ENCODE measurements around the gene ABCA8.

GRCh38 chr17:68903286-68903685, 51.9 kb downstream of the ABCA8 start:
- TF ChIP-seq CTCF (conservative IDR thresholded peaks at IDR 0.05; ENCODE audit: low read depth in 2 of 2), result no peak
- no peak for TF ChIP-seq EZH2phosphoT487 (IDR thresholded peaks at IDR 0.05; ENCODE audit: unreplicated experiment)
- TF ChIP-seq EZH2 (IDR thresholded peaks at IDR 0.05; ENCODE audit: low read depth, unreplicated experiment), result no peak
- no peak for TF ChIP-seq ZNF114 (CRISPR knock-in tag; IDR thresholded peaks at IDR 0.05)
- TF ChIP-seq POLR2AphosphoS5 (IDR thresholded peaks at IDR 0.05; ENCODE audit: low read depth), result no peak
- no peak for TF ChIP-seq NANOG (IDR thresholded peaks at IDR 0.05; ENCODE audit: borderline replicate concordance)

All from GM23338 (cell line).